Cardiac fibroblast (primary cell): ENCODE results near the gene PAQR4.

ENCODE experiments used
- DNase-seq, 2 donors: peaks; one replicate each; pipeline versions ENCODE4 v3.0.0 to v3.0.0-alpha.2; 2010; ENCODE audit warnings: low read depth in 2 of 2
- H3K4me3 ChIP-seq, 2 donors: replicated peaks in 1 of 2; 1 replicate in 1 of 2; 2 replicates in 1 of 2; pipeline ENCODE4 v1.5.1; 2011; ENCODE audit warnings: low read depth in 2 of 2, low read length in 2 of 2, mild to moderate bottlenecking in 2 of 2, moderate library complexity in 1 of 2
- TF ChIP-seq, protein P1 (sequence below): IDR thresholded peaks from one replicate; pipeline ENCODE4 v1.5.1; 2011; ENCODE audit warnings: low read depth, mild to moderate bottlenecking, low read length, inconsistent platforms

The PAQR4 gene

DNA sequence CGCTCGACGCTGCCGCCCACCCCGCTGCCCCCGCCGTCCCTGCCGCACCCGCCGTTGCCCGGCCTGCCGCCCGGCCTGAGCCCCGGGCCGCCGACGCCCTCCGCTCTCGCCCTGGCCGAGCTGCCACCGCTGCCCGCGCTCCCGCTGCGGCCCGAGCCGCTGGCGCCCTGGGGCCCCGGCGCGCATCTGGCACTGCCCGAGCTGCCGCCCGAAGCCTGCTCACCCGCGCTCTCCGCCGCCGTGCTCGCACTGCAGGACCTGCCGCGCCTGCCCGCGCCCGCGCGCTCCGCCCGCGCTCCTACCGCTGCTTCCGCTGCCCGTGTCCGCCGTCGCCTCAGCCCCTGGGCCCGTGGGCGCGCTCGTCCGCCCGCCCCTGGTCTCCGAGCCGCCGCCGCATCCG, 35.2 kb downstream of the PAQR4 start:
- DNase-seq: no peak
- TF ChIP-seq, protein P1, sequence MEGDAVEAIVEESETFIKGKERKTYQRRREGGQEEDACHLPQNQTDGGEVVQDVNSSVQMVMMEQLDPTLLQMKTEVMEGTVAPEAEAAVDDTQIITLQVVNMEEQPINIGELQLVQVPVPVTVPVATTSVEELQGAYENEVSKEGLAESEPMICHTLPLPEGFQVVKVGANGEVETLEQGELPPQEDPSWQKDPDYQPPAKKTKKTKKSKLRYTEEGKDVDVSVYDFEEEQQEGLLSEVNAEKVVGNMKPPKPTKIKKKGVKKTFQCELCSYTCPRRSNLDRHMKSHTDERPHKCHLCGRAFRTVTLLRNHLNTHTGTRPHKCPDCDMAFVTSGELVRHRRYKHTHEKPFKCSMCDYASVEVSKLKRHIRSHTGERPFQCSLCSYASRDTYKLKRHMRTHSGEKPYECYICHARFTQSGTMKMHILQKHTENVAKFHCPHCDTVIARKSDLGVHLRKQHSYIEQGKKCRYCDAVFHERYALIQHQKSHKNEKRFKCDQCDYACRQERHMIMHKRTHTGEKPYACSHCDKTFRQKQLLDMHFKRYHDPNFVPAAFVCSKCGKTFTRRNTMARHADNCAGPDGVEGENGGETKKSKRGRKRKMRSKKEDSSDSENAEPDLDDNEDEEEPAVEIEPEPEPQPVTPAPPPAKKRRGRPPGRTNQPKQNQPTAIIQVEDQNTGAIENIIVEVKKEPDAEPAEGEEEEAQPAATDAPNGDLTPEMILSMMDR: no peak
- H3K4me3 ChIP-seq: no peak overlapping the region

- TF ChIP-seq, protein P1: no peak
- no peak overlapping the region for H3K4me3 ChIP-seq
- DNase-seq: no peak
Measured at GRCh38 chr16:3004781-3005284, 35.7 kb downstream of the PAQR4 start.

DNA sequence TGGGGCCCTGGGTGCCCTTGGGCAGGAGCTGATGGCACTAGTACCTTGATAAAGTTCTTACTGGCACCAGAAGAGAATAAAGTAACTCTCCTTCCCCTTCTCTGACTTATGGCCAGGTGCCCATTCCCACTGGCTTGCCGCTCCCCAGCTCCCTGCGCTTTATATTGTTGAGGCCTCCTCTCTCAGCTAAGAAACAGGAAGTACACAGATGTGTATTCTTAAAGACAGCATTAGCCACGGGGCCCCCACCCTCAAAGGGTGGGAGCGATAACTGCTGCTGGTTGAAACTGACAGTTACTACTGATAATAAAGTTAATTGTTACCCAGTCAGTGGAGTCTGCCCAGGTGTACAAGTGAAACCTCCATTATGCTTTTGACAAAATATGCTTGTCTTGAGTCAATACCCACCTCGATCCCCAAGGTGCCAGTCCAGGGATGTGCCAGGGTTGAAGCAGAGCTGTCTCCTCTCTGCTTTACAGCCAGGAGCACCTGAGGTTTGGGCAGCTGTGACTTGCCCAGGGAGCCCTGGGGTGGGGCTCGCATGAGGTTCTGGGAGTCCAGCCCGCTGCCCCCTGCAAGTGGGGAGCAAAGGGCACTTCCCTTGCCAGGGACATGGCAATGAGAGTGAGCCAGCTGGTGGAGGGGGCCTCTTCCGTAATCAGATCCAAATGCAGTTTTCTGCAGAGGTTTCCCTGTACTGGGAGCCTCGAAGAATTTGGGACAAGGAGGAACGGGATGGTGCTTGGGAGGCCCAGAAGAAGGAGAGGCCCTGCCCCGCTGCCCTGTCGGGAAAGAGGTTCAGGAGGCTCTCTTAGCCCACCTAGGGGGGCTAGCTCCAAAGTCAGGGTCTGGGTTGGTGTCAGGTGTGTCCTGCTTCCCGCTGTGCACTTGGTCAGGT, 38.2 kb downstream of the PAQR4 start:
- DNase-seq: no peak

DNA sequence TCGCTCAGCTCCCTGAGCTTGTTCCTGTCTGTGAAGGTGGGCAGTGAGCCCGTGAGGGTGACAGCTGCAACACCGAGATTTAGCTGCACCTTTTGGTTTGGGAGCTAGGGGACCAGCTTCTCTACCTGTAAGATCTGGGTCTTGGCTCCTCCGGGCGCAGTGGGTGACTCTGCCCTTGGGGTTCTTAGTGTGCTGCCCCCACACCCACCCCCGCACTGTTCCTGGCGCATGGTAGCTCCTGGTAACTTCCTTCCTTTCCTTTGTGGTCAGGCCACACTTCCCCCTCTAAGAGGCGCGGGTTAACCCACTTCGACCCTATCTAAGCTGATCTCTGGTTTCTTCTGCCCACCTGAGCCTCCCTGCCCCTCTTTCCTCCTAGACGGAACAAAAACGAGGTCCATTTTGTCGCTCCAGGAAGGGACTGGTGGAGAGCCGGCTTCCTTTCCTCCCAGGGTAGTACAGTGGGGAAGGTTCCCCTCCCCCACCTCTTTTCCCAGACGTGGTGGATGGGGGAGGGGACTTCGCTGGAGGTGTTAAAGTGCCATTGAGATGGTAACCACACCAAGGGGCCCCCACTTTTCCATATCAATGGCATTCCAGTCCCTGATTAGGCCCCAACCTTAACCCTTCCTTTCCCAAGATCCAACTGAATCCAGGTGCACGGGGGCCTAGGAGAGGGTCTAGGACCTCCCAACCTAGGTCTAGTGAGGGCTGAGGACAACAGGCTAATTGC, 39.0 kb downstream of the PAQR4 start:
- TF ChIP-seq, protein P1: no peak
- no peak for DNase-seq
- H3K4me3 ChIP-seq: no peak overlapping the region

More for the DNA sequence above, 38.2 kb downstream of the PAQR4 start:
- H3K4me3 ChIP-seq: no peak overlapping the region
- TF ChIP-seq, protein P1: no peak

GRCh38 chr16:3008690-3009037, 39.5 kb downstream of the PAQR4 start:
- TF ChIP-seq, protein P1: no peak
- H3K4me3 ChIP-seq: no peak overlapping the region
- no peak for DNase-seq

- no peak overlapping the region for H3K4me3 ChIP-seq
- TF ChIP-seq, protein P1: no peak
- DNase-seq: no peak
Measured at GRCh38 chr16:3009568-3010390, 40.6 kb downstream of the PAQR4 start.
